ENCODE results near the gene TAF11L14. TPM values are rescaled to one million over a fixed set of nuclear protein-coding genes. Genes with fewer than 3 reads are reported as not detected.

The TAF11L14 gene
- total RNA-seq, 1 experiment from 2014 or later: not detected

GRCh38 chr5:17679597-17680203 lies 45.4 kb downstream of the TAF11L14 start:
- DNase-seq (ENCODE audit: low spot score): peak; percentile 76

- no peak for DNase-seq (ENCODE audit: low spot score)
Measured at GRCh38 chr5:17680737-17681136, 46.5 kb downstream of the TAF11L14 start.

Other genes starting within 250 kb of the TAF11L14 start
- not detected in 2 replicates for gene TAF11L2, start 136.2 kb upstream of the TAF11L14 start, total RNA-seq (2014; rRNA removed; shearing (Covaris generic))
- gene TAF11L3, start 116.1 kb upstream of the TAF11L14 start, total RNA-seq (2014; rRNA removed; shearing (Covaris generic)): not detected in 2 replicates
- gene TAF11L4, start 112.7 kb upstream of the TAF11L14 start, total RNA-seq (2014; rRNA removed; shearing (Covaris generic)): not detected in 2 replicates
- gene TAF11L5, start 109.2 kb upstream of the TAF11L14 start, total RNA-seq (2014; rRNA removed; shearing (Covaris generic)): not detected in 2 replicates
- gene TAF11L6, start 105.8 kb upstream of the TAF11L14 start, total RNA-seq (2014; rRNA removed; shearing (Covaris generic)): not detected in 2 replicates
- gene TAF11L7, start 48.7 kb upstream of the TAF11L14 start, total RNA-seq (2014; rRNA removed; shearing (Covaris generic)): not detected in 2 replicates
- not detected in 2 replicates for gene TAF11L8, start 43.5 kb upstream of the TAF11L14 start, total RNA-seq (2014; rRNA removed; shearing (Covaris generic))
- not detected in 2 replicates for gene TAF11L9, start 40.1 kb upstream of the TAF11L14 start, total RNA-seq (2014; rRNA removed; shearing (Covaris generic))
- gene TAF11L10, start 36.6 kb upstream of the TAF11L14 start, total RNA-seq (2014; rRNA removed; shearing (Covaris generic)): not detected in 2 replicates
- gene TAF11L11, start 30.3 kb upstream of the TAF11L14 start, total RNA-seq (2014; rRNA removed; shearing (Covaris generic)): not detected in 2 replicates
- not detected in 2 replicates for gene TAF11L12, start 24.1 kb upstream of the TAF11L14 start, total RNA-seq (2014; rRNA removed; shearing (Covaris generic))
- gene TAF11L13, start 2.4 kb upstream of the TAF11L14 start, total RNA-seq (2014; rRNA removed; shearing (Covaris generic)): not detected in 2 replicates

All from H4 (cell line).